GM12892 (cell line): ENCODE results near the gene PFN3.

Experiments used
- POLR2A ChIP-seq: IDR thresholded peaks from 2 replicates; pipeline ENCODE4 v1.6.1; 2011; ENCODE audit warnings: low read depth, low read length, control low read depth
- POLR2AphosphoS5 ChIP-seq: IDR thresholded peaks from 2 replicates; pipeline ENCODE4 v1.6.1; 2011; ENCODE audit warnings: low read depth, low read length, control low read depth
- TAF1 ChIP-seq: IDR thresholded peaks from 2 replicates; pipeline ENCODE4 v1.6.1; 2011; ENCODE audit warnings: low read depth, mild to moderate bottlenecking, control low read depth, low read length, borderline replicate concordance

DNA sequence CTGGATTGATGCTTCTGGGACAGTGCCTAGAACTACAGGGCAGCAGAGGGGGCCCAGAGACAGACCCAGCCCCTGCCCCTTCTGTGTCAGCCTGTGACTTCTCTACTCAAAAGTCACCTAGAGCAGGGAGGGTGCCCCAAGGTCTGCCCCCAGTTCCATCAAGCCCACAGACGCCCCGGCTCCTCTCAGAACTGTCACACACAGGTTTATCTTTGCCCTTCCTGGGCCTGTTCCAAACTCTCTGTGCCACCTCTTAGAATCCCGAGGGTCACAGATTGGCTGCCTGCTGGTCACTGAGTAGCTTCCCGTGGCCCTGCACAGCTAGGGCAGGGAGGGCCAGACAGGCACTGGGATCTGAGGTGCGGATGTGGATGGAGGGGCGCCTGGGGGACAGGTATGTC, 41.0 kb downstream of the PFN3 start:
- TF ChIP-seq POLR2A (no peak), POLR2AphosphoS5 (no peak), TAF1 (no peak)
